DOHH2 (cell line): ENCODE results near the gene COL13A1.

Experiments used
- EZH2phosphoT487 ChIP-seq: fragments of 200-600 bp; sonication (generic); IDR thresholded peaks from 2 replicates; pipeline ENCODE4 v1.6.1; 2017; ENCODE audit warnings: borderline replicate concordance, mild to moderate bottlenecking, antibody characterized with exemption, low read length, moderate library complexity, mixed read lengths
- TF ChIP-seq, protein P1 (sequence below): fragments of 200-600 bp; sonication (generic); IDR thresholded peaks from one replicate; pipeline ENCODE4 v1.5.1; 2014; ENCODE audit warnings: antibody characterized with exemption, mild to moderate bottlenecking, low read depth, low read length; ENCODE audit not compliant: poor library complexity, severe bottlenecking

- TF ChIP-seq, protein P1, sequence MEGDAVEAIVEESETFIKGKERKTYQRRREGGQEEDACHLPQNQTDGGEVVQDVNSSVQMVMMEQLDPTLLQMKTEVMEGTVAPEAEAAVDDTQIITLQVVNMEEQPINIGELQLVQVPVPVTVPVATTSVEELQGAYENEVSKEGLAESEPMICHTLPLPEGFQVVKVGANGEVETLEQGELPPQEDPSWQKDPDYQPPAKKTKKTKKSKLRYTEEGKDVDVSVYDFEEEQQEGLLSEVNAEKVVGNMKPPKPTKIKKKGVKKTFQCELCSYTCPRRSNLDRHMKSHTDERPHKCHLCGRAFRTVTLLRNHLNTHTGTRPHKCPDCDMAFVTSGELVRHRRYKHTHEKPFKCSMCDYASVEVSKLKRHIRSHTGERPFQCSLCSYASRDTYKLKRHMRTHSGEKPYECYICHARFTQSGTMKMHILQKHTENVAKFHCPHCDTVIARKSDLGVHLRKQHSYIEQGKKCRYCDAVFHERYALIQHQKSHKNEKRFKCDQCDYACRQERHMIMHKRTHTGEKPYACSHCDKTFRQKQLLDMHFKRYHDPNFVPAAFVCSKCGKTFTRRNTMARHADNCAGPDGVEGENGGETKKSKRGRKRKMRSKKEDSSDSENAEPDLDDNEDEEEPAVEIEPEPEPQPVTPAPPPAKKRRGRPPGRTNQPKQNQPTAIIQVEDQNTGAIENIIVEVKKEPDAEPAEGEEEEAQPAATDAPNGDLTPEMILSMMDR = no peak
- TF ChIP-seq EZH2phosphoT487 = no peak
These were observed 44.5 kb upstream of the COL13A1 start for GRCh38 chr10:69757206-69757552.
